ENCODE results near the gene RSAD2.

DNA sequence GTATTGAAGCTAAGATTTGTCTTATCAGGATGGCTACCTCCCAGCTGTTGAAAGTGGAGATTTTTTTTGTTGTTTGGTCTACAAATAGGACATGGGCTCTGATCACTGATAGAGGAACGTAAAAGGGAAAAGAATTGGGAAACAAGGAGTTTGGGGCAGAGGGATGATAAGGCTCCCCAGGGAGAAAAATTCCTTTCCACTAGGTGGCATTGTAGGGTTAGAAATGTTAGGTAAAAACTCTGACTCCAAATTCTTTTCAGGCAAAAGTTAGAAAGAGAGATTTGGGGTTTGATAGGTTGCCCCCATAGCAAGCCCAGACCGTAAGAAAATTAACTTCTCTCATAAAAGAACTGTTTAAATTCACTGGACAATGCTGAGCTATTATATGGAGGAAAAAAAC is 31.7 kb upstream of the RSAD2 start:
- TF ChIP-seq POLR2AphosphoS5 (IDR thresholded peaks at IDR 0.05; ENCODE audit: borderline replicate concordance, low read depth, low read length) (no peak), EZH2 (IDR thresholded peaks at IDR 0.05) (no peak)
